Peyer's patch (tissue), 4 donors: ENCODE results near the gene TTC21A.

ENCODE experiments used
- POLR2A ChIP-seq, 2 donors: fragments of 450-650 bp; IDR thresholded peaks; one replicate each; pipeline ENCODE4 v1.5.1; 2017; ENCODE audit warnings: antibody characterized with exemption in 2 of 2, mild to moderate bottlenecking in 2 of 2, moderate library complexity in 2 of 2
- TF ChIP-seq, protein P1 (sequence below), 6 experiments: fragments of 450-650 bp in 4 of 6; fragments of 200-600 bp in 2 of 6; sonication (generic) in 1 of 6; IDR thresholded peaks; one replicate each; pipeline ENCODE4 v1.5.1; 2017 to 2019; ENCODE audit warnings: antibody characterized with exemption in 6 of 6, mild to moderate bottlenecking in 3 of 6, moderate library complexity in 1 of 6

DNA sequence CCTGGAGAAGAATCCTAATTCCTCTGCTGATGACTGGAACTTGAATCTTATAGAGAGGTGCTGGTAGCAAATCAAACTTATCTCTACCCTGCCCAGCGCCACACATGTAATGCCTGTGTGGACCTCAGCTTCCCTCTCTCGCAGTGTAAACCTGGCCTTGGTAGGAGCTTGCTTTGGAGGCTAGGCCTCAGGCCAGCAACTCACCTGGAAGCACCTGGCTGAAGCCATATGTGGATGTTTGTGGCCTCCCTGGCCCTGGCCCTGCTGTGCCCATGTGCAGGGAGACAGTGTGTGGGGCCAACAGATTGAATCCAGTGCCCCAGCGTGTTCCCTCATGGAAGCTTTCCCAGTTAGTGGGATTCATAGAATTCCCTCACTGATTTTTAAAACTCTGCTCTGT is 8.4 kb downstream of the TTC21A start:
- TF ChIP-seq, protein P1, sequence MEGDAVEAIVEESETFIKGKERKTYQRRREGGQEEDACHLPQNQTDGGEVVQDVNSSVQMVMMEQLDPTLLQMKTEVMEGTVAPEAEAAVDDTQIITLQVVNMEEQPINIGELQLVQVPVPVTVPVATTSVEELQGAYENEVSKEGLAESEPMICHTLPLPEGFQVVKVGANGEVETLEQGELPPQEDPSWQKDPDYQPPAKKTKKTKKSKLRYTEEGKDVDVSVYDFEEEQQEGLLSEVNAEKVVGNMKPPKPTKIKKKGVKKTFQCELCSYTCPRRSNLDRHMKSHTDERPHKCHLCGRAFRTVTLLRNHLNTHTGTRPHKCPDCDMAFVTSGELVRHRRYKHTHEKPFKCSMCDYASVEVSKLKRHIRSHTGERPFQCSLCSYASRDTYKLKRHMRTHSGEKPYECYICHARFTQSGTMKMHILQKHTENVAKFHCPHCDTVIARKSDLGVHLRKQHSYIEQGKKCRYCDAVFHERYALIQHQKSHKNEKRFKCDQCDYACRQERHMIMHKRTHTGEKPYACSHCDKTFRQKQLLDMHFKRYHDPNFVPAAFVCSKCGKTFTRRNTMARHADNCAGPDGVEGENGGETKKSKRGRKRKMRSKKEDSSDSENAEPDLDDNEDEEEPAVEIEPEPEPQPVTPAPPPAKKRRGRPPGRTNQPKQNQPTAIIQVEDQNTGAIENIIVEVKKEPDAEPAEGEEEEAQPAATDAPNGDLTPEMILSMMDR (IDR thresholded peaks at IDR 0.05) = no peak
- TF ChIP-seq POLR2A (IDR thresholded peaks at IDR 0.05) = no peak
